ENCODE results near the gene STRBP.
"Not testable (repeated sequence)": the region's sequence is repeated elsewhere in the genome, so short reads cannot be mapped to it uniquely, and the experiment has no call there.

Gene STRBP

GRCh38 chr9:123186029-123186428 lies 82.4 kb downstream of the STRBP start:
- DNase-seq: not testable (repeated sequence)

DNA sequence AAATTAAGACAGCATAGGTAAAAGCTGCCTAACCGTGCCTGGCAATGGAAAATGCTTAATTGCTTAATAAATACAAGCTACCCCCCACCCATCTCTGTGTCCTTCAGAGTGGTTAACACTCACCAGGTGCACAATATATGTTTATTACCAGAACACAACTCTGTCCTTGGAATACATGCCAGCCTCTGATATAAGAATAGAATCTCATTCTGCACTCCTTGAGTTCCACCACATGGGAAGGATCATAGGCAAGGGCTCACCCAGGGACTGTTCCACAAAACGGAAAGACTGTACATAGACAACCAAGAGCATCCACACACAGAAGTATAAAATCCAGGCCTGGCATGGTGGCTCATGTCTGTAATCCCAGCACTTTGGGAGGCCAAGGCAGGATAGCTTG lies 91.4 kb downstream of the STRBP start:
- DNase-seq: no peak

GRCh38 chr9:123175854-123176629 lies 92.3 kb downstream of the STRBP start:
- no peak for DNase-seq

GRCh38 chr9:123174887-123175518 lies 93.4 kb downstream of the STRBP start:
- DNase-seq: no peak

DNA sequence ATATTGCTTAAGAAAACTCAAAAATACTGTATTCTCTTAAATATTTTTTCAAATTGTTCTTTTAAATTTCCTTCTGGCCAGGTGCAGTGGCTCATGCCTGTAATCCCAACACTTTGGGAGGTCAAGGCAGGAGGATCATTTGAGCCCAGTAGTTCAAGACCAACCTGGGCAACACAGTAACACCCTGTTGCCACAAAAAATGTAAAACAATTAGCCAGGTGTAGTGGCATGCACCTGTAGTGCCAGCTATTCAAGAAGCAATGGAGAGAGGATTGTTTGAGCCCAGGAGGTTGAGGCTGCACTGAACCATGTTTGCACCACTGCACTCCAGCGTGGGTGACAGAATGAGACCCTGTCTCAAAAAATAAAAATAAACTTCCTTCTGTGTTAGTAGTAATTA lies 94.3 kb downstream of the STRBP start:
- DNase-seq: no peak

DNA sequence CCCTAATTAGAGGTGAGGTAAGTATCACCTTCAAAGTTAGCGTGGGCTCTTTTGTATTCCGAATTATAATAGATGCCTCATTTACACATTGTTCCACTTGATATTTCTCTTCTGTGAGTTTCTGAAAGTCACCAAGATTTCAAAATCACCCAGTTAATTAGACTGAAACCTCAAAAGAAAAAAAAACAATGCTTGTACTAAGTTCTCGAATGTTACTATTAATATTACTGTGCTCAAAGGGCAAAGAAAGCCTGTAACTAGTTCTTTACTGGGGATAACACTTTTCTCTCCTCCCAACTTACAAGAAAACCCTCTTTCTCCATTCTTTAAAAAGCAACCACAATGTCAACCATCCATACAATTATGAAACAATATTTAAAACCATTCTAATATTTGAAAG lies 98.5 kb downstream of the STRBP start:
- DNase-seq: no peak

DNA sequence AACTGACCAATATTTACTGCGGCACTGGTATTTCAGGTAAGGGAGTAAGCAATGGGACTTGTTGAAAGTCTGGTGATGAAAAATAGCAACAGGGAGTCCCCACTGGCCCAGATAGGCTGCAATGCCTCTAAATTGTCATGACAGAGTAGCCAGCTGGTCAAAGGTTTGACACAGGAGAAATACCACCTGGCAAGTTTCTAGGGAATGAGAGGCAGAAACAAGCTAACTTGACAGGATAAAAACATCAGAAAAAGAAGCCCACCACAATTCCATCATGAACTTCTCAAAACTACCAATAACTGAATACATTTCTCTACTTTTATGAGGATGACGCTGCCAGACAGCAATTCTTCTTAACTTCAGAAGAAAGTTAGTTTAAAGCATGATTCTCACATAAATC lies 99.8 kb downstream of the STRBP start:
- no peak for DNase-seq

DNA sequence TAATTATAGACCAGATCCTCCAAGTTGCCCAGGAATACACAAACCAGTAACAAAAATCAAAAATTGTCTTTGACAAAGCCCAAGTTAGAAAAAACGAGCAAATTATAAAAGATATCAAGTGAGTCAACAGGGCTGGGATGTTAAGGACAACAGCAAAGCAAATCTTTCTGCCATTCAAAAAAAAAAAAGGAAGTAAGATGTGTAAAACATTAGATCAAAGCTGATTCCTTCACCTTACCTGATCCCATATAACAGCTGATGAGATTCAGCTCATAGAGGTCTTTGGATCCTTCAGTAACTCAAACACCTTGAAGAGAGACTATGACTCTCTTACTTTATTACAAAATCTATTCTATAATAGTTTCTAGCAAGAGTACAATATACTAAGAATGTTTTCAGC lies 100.9 kb downstream of the STRBP start:
- DNase-seq: no peak

- no peak for DNase-seq
Observed at GRCh38 chr9:123165813-123166212, 102.6 kb downstream of the STRBP start.

- no peak for DNase-seq
Observed at GRCh38 chr9:123164285-123164684, 104.1 kb downstream of the STRBP start.

DNA sequence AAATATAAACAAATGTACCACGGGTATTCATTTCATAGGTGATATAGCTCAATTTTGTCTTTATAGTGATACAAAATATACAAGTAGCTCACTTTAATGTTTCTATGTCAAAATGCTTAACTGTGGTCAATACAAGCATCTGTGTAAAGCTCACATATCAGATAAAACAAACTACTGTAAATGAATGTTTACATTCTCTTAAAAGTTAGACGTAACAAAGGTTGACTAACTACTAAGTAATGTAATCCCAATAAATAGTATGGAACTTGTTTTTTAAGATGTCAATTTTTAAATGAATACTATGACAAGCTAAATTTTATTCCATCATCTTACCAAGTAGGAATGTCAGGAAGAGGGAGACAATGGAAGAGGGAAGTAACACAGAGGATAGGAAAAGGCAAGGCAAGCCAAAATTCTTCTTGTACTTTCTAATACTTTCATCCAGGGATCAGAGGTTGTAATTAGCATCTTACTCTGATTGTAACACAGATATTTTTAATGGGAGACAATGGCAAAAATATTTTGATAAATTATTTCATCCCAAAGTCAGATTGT lies 105.5 kb downstream of the STRBP start:
- DNase-seq: no peak

DNA sequence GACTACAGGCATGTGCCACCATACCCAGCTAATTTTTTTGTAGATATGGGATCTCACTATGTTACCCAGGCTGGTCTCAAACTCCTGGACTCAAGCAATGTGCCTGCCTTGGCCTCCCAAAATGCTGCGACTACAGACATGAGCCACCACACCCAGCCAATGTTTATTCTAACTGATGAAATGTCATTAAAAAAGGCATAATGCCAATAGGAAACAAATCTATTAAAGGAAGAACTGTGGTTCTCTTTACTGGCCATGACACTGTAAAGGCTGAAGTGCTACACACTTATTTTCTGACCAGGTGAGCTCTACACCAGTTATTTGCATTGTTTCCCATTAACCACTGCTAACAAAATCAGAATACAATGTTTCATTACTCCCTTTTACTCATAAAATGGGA lies 106.0 kb downstream of the STRBP start:
- no peak for DNase-seq

DNA sequence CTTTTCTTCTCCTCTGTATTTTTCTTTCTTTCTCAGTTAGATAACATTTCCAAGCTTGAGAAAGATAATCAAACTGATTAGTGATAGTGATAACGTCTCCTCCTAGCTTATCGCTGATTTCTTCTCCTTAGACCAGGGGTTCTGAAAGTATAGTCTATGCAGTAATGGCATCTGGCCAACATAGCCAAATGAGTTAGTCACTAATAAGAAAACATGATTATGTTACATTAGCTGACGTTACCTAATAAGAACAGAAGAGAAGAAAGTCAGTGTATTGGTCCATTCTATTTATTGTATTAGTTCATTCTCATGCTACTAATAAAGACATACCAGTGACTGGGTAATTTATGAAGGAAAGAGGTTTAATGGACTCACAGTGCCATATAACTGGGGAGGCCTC lies 111.2 kb downstream of the STRBP start:
- DNase-seq: no peak

GRCh38 chr9:123150708-123151503 lies 117.5 kb downstream of the STRBP start:
- DNase-seq: no peak

DNA sequence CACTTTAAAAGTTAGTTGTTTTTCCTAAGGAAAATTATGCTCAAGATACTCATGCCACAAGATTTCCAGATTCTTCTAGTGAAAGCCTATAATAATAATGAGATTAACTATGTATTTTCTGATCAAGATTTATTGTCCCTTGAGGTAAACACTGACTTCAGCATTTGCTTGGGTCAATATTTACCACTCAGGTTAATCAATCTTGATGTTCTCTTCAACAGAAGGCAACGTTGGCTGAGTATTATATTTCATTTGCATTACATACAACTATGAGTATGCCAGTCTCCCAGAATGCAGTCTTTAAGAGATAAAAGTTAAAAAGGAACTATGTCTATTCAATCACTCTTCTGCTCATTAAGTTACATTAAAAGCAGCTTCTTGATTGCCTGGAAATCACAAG lies 119.3 kb downstream of the STRBP start:
- DNase-seq: no peak

GRCh38 chr9:123138163-123138562 lies 130.2 kb downstream of the STRBP start:
- no peak for DNase-seq

DNA sequence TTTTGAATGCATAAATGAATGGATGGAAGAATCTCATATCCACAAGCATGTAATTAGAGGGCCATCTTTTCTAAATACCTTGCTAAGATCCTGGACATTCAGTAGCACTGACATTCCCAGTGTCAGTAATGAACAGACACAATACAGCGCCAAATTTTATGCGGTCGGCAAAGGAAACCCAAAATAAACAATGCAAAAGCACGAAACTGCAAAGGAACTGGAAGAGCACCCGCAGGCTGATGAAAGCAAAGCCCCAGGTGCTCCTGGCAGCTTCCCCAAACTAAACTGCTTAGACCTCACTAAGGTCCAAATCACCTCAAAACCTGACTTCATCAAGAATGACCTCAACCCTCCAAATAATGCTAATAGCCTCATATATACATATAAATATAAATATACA lies 133.0 kb downstream of the STRBP start:
- no peak for DNase-seq

DNA sequence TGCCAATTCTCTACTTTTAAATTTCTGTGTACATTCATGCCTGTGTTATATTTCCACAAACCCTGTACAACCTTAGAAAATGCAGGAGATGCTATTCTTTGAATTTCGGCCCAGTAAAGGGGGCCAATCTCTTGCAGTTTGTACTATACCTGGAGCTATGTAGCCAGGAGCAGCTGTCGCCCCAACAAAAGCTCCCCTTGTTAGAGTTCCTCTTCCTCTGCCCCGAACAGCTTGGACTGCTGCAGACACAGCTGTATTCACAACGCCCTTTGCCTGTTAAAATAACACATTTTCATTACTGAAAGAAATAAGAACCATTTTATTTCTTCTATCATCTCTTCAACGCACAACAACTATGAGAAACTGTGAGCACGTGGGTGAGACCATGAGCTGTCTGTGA lies 135.7 kb downstream of the STRBP start:
- DNase-seq: no peak

DNA sequence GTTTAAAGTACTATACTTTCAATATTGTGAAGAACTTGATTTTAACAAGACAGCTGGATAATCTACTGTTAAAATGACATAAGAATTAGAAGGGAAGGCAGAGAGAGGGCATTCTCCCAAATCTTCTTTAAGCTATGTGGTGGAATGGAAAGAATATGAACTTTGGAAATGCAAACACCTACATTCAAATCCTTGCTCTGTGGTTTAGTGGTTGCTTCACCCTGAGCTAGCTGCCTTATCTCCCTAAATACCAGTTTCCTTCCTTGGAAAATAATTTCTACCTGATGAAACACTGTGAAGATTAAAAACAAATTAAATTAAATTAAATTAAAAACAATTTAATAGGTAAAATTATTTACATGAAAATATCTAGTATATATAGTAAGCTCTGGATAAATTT lies 136.4 kb downstream of the STRBP start:
- DNase-seq: no peak

GRCh38 chr9:123131258-123131657 lies 137.1 kb downstream of the STRBP start:
- no peak for DNase-seq

GRCh38 chr9:123129423-123129822 lies 139.0 kb downstream of the STRBP start:
- no peak for DNase-seq

DNA sequence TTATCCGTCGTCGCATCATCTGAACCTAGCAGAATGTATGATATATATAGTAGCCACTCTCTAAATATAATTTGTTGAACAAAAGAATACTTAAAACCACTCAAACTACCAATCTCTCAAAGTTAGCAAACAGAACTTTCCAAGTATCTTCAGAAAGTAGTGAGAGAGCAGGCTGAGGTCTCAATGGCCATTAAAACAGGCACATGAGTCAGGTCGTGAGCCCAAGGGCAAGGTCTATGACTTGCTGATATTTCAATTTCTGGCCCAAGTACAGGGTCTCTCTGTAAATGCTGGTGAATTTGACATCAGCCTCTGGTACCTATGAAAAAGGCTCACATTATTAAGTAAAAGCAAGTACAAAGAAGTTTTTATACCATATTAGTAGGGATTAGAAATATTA lies 139.8 kb downstream of the STRBP start:
- no peak for DNase-seq

DNA sequence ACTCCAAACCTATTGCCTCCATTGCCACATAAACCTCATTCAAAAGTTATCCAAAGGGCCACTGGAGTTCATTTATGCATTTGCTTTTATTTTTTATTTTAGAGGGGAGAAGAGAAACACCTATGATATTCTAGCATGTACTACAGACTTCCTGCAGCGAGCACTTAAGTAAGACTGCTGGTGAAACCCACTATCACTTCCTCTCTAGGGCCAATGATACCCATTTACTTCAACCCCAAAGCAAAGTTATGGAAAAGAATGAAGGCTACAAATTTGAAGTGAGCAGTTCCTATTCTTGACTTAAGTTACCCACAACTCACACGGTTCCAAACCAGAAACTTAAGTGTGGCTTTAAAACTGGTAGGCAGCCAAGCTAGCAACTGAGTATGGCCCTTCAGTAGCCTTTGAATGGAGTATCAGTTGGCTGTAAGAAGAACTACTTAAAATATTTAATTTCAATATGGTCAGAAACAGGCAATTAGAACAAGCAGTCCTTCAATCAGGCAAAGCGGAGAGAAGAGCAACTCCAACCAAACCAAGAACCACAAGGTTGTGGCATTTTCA lies 140.8 kb downstream of the STRBP start:
- no peak for DNase-seq
